SJSA1 (cell line): Measurements from ENCODE around the gene ALPK1. TPM values are rescaled to one million over a fixed set of nuclear protein-coding genes. Genes with fewer than 3 reads are reported as not detected.
"Not testable (repeated sequence)": the region's sequence is repeated elsewhere in the genome, so short reads cannot be mapped to it uniquely, and the experiment has no call there.

Experiments used
- DNase-seq, 2 experiments: peaks; one replicate each; pipeline ENCODE4 v3.0.0-alpha.2; 2015 to 2020; ENCODE audit warnings: low spot score in 2 of 2, low read depth in 1 of 2
- H3K27ac ChIP-seq: fragments of 250-450 bp; sonication (Bioruptor Pico); 2 replicates; pipeline ENCODE4 v1.5.1; 2020; ENCODE audit warnings: mild to moderate bottlenecking, moderate library complexity
- H3K27me3 ChIP-seq: fragments of 250-450 bp; sonication (Bioruptor Pico); replicated peaks from 2 replicates; pipeline ENCODE4 v1.5.1; 2020; ENCODE audit warnings: mild to moderate bottlenecking, moderate library complexity
- H3K36me3 ChIP-seq: fragments of 250-450 bp; sonication (Bioruptor Pico); 2 replicates; pipeline ENCODE4 v1.5.1; 2020; ENCODE audit warnings: mild to moderate bottlenecking
- H3K4me1 ChIP-seq: fragments of 250-450 bp; sonication (Bioruptor Pico); replicated peaks from 2 replicates; pipeline ENCODE4 v1.6.1; 2021; ENCODE audit warnings: mild to moderate bottlenecking
- H3K4me3 ChIP-seq: fragments of 250-450 bp; sonication (Bioruptor Pico); 2 replicates; pipeline ENCODE4 v1.5.1; 2020; ENCODE audit warnings: mild to moderate bottlenecking
- H3K9me3 ChIP-seq: fragments of 250-450 bp; sonication (Bioruptor Pico); replicated peaks from 2 replicates; pipeline ENCODE4 v1.5.1; 2020; ENCODE audit warnings: mild to moderate bottlenecking
- total RNA-seq: library from RNA; depleted of rRNA; stranded (reverse); fragments of >200 nt; shearing (Covaris generic); gene quantifications from 2 replicates; pipeline ENCODE4 v1.2.3, GENCODE V29; 2014

The ALPK1 gene
- total RNA-seq, 1 experiment from 2014 or later, result 9.6 TPM

DNA sequence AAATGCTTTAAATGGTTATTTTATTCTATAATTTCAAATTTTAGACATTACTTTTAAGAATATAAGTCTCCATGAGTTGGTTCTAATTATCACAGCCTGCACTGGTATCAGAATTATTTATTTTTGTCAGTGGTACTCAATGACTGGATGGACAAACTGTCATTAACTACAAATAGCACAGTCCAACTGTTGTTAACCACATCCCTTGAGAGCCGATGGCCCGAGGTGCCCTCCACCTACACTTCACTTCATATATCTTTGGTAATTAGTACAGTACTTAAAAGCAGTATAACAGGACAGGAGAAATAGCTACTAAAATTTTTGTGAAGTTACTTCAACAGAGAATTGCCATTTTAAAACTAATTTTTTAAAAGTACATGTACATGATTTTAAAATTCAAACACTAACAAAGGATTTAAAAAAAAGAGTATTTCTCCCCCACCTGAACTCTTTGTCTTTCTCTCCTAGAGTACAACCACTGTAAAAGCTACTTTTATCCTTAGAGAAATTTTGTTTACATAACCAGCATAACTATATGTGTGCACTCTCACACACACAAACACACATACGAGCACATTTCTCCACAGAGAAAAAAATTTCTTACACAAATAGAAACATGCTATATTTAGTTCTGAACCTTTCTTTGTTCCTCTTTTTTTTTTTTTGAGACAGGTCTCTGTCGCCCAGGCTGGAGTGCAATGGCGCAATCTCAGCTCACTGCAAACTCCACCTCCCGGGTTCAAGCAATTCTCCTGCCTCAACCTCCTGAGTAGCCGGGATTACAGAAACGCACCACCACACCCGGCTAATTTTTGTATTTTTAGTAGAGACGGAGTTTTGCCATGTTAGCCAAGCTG lies 17.9 kb upstream of the ALPK1 start:
- Histone ChIP-seq H3K4me1 (peaks cover 25% of the 10 kb centered on the region), H3K36me3 (peaks cover 61% of the 10 kb centered on the region), H3K27me3 (no peaks in the 10 kb centered on the region), H3K9me3 (no peaks in the 10 kb centered on the region), H3K27ac (no peak overlapping the region), H3K4me3 (no peak overlapping the region)
- no peak for DNase-seq

DNA sequence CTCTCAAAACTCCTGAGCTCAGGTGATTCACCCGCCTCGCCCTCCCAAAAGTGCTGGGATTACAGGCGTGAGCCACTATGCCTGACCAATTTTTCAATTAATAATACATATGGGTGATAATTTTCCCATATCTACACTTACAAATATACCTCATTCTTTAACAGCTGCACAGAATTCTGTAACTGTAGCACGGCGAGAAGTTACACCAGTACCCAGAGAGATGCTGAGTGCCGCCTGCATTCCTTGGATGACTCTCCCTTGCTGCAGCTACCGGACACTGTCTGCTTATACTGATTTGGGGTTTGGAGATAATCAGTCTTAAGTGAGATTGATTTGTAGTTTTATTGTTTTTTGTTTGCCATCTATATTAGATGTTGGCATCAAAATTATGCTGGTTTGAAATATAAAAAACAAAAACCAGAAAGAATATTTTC lies 17.3 kb upstream of the ALPK1 start:
- Histone ChIP-seq H3K36me3 (peaks cover 57% of the 10 kb centered on the region), H3K4me3 (no peak overlapping the region), H3K9me3 (no peaks in the 10 kb centered on the region), H3K27me3 (no peaks in the 10 kb centered on the region), H3K4me1 (peaks cover 25% of the 10 kb centered on the region), H3K27ac (no peak overlapping the region)
- DNase-seq, result no peak

DNA sequence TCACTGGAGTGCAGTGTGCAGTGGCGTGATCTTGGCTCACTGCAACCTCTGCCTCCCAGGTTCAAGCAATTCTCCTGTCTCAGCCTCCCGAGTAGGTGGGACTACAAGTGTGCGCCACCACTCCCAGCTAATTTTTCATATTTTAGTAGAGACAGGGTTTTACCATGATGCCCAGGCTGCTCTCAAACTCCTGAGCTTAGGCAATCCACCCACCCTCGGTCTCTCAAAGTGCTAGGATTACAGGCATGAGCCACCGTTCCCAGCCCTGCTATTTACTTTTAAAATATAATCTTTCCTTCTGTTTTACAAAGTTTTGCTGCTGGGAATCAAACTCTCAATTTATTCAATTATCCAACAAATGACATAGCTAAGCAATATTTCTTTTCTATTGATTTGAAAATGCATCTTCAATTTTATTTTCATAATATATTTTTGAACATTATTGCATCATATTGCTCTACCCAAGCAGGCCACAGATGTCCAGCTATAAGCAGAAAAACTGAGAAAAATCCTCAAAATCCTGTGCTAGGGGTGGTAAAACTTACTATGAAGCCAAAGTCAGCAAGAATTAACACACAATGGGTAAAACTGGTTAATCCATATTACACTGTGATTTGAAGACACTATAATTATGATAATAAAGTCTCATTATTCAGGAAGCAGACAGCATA lies 16.6 kb upstream of the ALPK1 start:
- DNase-seq, result no peak
- no peaks in the 10 kb centered on the region for H3K27me3 ChIP-seq
- no peak overlapping the region for H3K4me3 ChIP-seq
- H3K4me1 ChIP-seq, result peaks cover 25% of the 10 kb centered on the region
- peaks cover 50% of the 10 kb centered on the region for H3K36me3 ChIP-seq
- H3K9me3 ChIP-seq, result no peaks in the 10 kb centered on the region
- no peak overlapping the region for H3K27ac ChIP-seq

GRCh38 chr4:112281895-112282398 lies 15.2 kb upstream of the ALPK1 start:
- Histone ChIP-seq H3K4me1 (peaks cover 25% of the 10 kb centered on the region), H3K36me3 (peaks cover 39% of the 10 kb centered on the region)
- H3K27ac ChIP-seq, H3K4me3 ChIP-seq, H3K9me3 ChIP-seq, H3K27me3 ChIP-seq, DNase-seq: not testable (repeated sequence)

GRCh38 chr4:112282860-112283667 lies 14.1 kb upstream of the ALPK1 start:
- no peaks in the 10 kb centered on the region for H3K27me3 ChIP-seq
- no peak overlapping the region for H3K27ac ChIP-seq
- no peak for DNase-seq
- H3K9me3 ChIP-seq, result no peaks in the 10 kb centered on the region
- H3K36me3 ChIP-seq, result peaks cover 27% of the 10 kb centered on the region
- H3K4me1 ChIP-seq, result peaks cover 25% of the 10 kb centered on the region
- no peak overlapping the region; the same call in 1 of the 2 replicates for H3K4me3 ChIP-seq

GRCh38 chr4:112284166-112284565 lies 13.0 kb upstream of the ALPK1 start:
- no peaks in the 10 kb centered on the region for H3K27me3 ChIP-seq
- peak in 1 of 2 experiments; percentile 48 for DNase-seq
- no peaks in the 10 kb centered on the region for H3K9me3 ChIP-seq
- peaks cover 24% of the 10 kb centered on the region for H3K36me3 ChIP-seq
- H3K27ac ChIP-seq, result peak overlapping the region; percentile 7; the same call in 1 of the 2 replicates
- peak overlapping the region; percentile 66 for H3K4me3 ChIP-seq
- H3K4me1 ChIP-seq, result peaks cover 23% of the 10 kb centered on the region

DNA sequence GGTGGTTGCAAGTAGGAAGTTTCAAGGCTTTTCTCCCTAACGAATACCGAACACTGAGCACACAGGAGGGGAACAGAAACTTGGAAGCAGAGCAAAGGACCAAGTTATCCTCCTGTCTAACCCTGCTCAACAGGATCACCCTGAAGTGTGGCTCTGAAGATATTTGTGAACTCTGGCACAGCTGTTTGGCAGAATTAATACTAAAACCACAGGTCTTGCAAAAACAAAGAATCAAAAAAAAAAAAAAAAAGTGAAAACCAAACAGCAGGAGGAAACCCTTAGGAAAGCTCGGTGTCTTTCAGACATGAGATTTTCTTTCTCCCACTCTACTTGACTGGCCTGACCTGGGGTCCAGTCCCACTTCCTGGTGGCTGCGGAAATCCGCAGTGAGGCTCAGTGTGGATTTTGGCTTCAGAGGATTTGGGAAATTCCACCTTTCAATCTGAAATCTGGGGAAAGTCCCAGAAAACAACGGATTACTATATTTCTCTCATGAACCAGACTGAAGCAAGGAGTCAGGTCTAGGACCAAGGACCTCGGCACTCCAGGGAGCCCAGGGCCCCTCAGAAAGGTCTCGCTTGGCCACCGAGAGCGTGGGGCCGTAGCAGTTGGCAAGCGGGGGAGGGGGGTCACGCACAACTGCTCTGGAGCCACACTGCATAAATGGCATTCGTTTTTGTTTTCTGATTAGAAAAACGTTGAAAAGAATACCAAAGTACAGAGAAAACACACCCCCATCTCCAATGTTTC lies 12.3 kb upstream of the ALPK1 start:
- peaks cover 16% of the 10 kb centered on the region for H3K4me1 ChIP-seq
- H3K27me3 ChIP-seq, result no peaks in the 10 kb centered on the region
- no peaks in the 10 kb centered on the region for H3K9me3 ChIP-seq
- H3K36me3 ChIP-seq, result peaks cover 24% of the 10 kb centered on the region
- H3K4me3 ChIP-seq, result peak overlapping the region; percentile 66
- DNase-seq, result peak in 1 of 2 experiments; percentile 52
- peak overlapping the region; percentile 72 for H3K27ac ChIP-seq

DNA sequence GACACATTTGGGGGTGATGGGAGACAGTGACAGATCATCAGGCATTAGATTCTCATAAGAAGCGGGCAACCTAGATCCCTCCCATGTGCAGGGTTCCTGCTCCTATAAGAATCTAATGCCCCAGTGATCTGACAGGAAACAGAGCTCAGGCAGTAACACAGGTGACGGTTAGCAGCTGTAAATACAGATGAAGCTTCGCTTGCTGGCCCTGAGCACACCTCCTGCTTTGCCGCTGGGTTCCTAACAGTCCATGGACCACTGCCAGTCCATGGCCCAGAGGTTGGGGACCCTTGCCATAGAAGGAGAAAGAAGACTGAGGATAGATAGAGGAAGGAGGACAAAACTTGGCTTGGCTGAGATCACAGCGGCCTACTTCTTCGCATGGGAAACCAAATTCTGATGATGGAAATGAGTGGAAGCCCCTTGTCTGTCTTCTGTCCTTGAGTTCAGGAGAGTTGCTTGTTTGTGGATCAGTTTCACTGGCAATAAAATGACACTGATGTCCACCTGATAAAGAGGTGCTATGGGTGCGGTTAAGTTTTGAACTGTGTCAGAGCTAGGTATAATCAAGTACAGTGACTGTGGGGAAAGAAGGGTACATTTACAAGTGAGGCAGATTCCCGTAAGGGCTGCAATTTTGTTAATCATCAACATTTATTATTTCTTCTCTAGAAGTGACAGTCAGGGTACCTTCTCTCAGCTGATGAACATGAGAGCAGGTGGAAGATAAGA lies 9.7 kb upstream of the ALPK1 start:
- Histone ChIP-seq H3K4me1 (peaks cover 14% of the 10 kb centered on the region), H3K36me3 (0 out of 2 replicates have a peak, but pooled peaks cover 9% of the 10 kb centered on the region), H3K27me3 (no peaks in the 10 kb centered on the region), H3K4me3 (no peak overlapping the region), H3K9me3 (no peaks in the 10 kb centered on the region), H3K27ac (no peak overlapping the region)
- no peak for DNase-seq

- no peaks in the 10 kb centered on the region for H3K9me3 ChIP-seq
These were observed 8.7 kb upstream of the ALPK1 start for GRCh38 chr4:112288455-112288854.

DNA sequence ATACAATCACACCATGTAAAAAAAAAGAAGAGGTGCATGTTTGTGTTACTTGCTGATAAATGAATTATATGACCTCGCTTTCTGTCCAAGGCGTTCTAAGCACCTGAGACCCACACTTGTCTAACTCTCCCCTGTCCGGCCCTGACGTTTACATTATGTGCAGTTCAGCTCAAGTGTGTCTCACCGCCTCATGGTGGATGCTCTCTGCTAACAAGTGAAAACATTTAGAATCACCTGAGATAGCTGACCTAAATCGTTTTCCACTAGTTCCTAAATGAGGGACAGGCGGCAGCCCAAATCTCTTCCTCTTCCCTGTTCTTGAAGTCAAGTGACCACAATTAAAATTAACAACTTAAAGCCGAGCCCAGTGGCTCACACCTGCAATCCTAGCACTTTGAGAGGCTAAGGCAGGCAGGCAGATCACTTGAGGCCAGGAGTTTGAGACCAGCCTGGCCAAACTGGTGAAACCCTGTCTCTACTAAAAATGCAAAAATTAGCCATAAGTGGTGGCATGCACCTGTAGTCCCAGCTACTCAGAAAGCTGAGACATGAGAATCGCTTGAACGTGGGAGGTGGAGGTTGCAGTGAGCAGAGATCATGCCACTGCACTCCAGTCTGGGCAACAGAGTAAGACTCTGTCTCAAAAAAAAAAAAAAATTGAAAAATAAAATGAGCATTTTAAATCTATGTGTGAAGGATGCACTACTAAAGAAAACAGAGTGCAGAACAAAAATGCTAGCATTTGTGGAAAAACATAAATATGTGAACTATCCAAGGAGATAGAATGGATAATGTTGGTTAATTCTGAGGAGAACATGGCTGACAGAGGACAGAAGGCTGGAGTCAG lies 7.5 kb upstream of the ALPK1 start:
- Histone ChIP-seq H3K27ac (no peak overlapping the region), H3K9me3 (no peaks in the 10 kb centered on the region), H3K4me3 (no peak overlapping the region), H3K36me3 (no peaks in the 10 kb centered on the region), H3K27me3 (no peaks in the 10 kb centered on the region), H3K4me1 (no peaks in the 10 kb centered on the region)
- DNase-seq, result no peak

More at GRCh38 chr4:112288455-112288854, 8.7 kb upstream of the ALPK1 start:
- DNase-seq, result no peak
- H3K4me1 ChIP-seq, result peaks cover 7% of the 10 kb centered on the region
- no peaks in the 10 kb centered on the region for H3K36me3 ChIP-seq
- no peak overlapping the region for H3K27ac ChIP-seq
- no peak overlapping the region for H3K4me3 ChIP-seq
- H3K27me3 ChIP-seq, result no peaks in the 10 kb centered on the region

DNA sequence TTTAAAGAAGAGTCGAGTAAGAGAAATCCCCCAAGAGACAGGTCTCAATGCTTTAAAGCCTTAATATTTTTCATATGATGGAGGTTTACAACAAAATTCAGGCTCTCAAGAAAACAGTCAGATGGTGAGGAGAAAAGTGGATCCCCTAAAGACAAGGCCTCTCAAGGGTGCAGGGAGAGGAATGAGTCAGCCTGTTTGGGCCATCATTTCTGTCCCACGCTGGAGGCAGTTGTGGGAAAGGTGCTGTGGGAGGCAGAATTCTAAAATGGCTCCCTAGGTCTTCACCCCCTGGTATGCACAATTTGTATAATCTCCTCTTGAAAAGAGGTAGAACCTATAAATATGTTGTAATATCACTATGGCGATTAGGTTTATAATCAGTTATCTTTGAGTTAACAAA lies 6.8 kb upstream of the ALPK1 start:
- Histone ChIP-seq H3K9me3 (no peaks in the 10 kb centered on the region), H3K4me1 (no peaks in the 10 kb centered on the region), H3K4me3 (no peak overlapping the region), H3K36me3 (no peaks in the 10 kb centered on the region), H3K27ac (no peak overlapping the region), H3K27me3 (no peaks in the 10 kb centered on the region)
- no peak for DNase-seq

DNA sequence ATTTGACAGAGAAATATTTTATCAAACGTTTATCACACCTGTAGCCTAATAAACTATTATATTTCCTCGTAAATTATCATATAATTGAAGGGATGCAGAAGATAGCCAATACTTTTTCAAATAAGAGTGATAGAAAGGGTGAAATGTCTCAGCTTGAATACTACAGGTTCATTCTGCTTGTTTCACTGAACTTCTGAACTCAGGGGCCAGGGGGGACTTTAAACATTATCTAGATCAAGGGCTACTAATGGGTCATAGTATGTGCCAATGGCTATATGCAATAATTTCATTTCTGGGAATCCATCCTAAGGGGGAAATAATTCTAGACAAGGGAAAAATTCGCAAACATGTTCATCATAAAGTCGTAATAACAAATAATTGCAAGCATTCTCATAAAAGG lies 2.6 kb downstream of the ALPK1 start:
- H3K27ac ChIP-seq, result no peak overlapping the region
- H3K4me3 ChIP-seq, result no peak overlapping the region
- H3K27me3 ChIP-seq, result no peaks in the 10 kb centered on the region
- 0 out of 2 replicates have a peak, but pooled peaks cover 3% of the 10 kb centered on the region for H3K4me1 ChIP-seq
- no peaks in the 10 kb centered on the region for H3K9me3 ChIP-seq
- no peak for DNase-seq
- H3K36me3 ChIP-seq, result peaks cover 3% of the 10 kb centered on the region; the same call in 1 of the 2 replicates
